Mesenchymal stem cell (in vitro differentiated cells and primary cell): ENCODE data around the gene ITGA2.

Experiments
- DNase-seq: peaks from one replicate; pipeline ENCODE4 v3.0.0-alpha.2; 2013
- H2AFZ ChIP-seq: one replicate; pipeline ENCODE4 v1.6.1; 2013; ENCODE audit warnings: low read depth, mild to moderate bottlenecking, control low read depth, inconsistent platforms, low read length, moderate library complexity
- H2AK5ac ChIP-seq: 2 replicates; pipeline ENCODE4 v1.6.1; 2013; ENCODE audit warnings: low read length, moderate library complexity, mild to moderate bottlenecking, inconsistent platforms; ENCODE audit not compliant: severe bottlenecking
- H2BK120ac ChIP-seq: one replicate; pipeline ENCODE4 v1.6.1; 2013; ENCODE audit warnings: low read depth, mild to moderate bottlenecking, inconsistent platforms, low read length, moderate library complexity
- H2BK12ac ChIP-seq, 2 experiments: one replicate each; pipeline ENCODE4 v1.6.1; 2013; ENCODE audit warnings: inconsistent platforms in 2 of 2, low read length in 2 of 2, mild to moderate bottlenecking in 2 of 2, moderate library complexity in 2 of 2, control low read depth in 1 of 2
- H2BK15ac ChIP-seq: one replicate; pipeline ENCODE4 v1.6.1; 2013; ENCODE audit warnings: mild to moderate bottlenecking, low read depth, inconsistent platforms; ENCODE audit not compliant: poor library complexity, severe bottlenecking
- H2BK5ac ChIP-seq: 2 replicates; pipeline ENCODE4 v1.6.1; 2013; ENCODE audit warnings: low read depth, mild to moderate bottlenecking, low read length, control low read depth, inconsistent platforms; ENCODE audit not compliant: poor library complexity, severe bottlenecking
- H3K14ac ChIP-seq, 2 experiments: one replicate each; pipeline ENCODE4 v1.6.1; 2013; ENCODE audit warnings: inconsistent platforms in 2 of 2, low read length in 2 of 2, control low read depth in 1 of 2, mild to moderate bottlenecking in 1 of 2, moderate library complexity in 1 of 2
- H3K18ac ChIP-seq, 2 experiments: one replicate each; pipeline ENCODE4 v1.6.1; 2013; ENCODE audit warnings: inconsistent platforms in 2 of 2, low read length in 2 of 2, control low read depth in 1 of 2, low read depth in 1 of 2, mild to moderate bottlenecking in 1 of 2
- H3K23ac ChIP-seq, 2 experiments: one replicate each; pipeline ENCODE4 v1.6.1; 2013; ENCODE audit warnings: inconsistent platforms in 2 of 2, low read length in 2 of 2, mild to moderate bottlenecking in 2 of 2, moderate library complexity in 2 of 2, control low read depth in 1 of 2
- H3K27ac ChIP-seq: 2 replicates; pipeline ENCODE4 v1.5.1; 2013; ENCODE audit warnings: mild to moderate bottlenecking, moderate library complexity, low read length, control low read depth, inconsistent platforms; ENCODE audit not compliant: poor library complexity, severe bottlenecking
- H3K27me3 ChIP-seq, 2 experiments: 2 replicates each; pipeline versions ENCODE4 v1.6.1 to v1.7.0; 2013; ENCODE audit warnings: low read length in 2 of 2, mild to moderate bottlenecking in 2 of 2, moderate library complexity in 2 of 2, control low read depth in 1 of 2, inconsistent platforms in 1 of 2; ENCODE audit not compliant: control insufficient read depth in 1 of 2, insufficient read depth in 1 of 2
- H3K36me3 ChIP-seq, 2 experiments: 2 replicates each; pipeline versions ENCODE4 v1.6.1 to v1.7.0; 2013; ENCODE audit warnings: low read length in 2 of 2, control low read depth in 1 of 2, inconsistent platforms in 1 of 2, low read depth in 1 of 2, mild to moderate bottlenecking in 1 of 2; ENCODE audit not compliant: insufficient read depth in 2 of 2, control insufficient read depth in 1 of 2
- H3K4ac ChIP-seq, 2 experiments: one replicate each; pipeline ENCODE4 v1.6.1; 2013; ENCODE audit warnings: inconsistent platforms in 2 of 2, low read length in 2 of 2, mild to moderate bottlenecking in 2 of 2, moderate library complexity in 2 of 2, control low read depth in 1 of 2, low read depth in 1 of 2
- H3K4me1 ChIP-seq: 2 replicates; pipeline ENCODE4 v1.6.1; 2013; ENCODE audit warnings: low read depth, low read length, control low read depth; ENCODE audit not compliant: control insufficient read depth, insufficient read depth
- H3K4me2 ChIP-seq: 2 replicates; pipeline ENCODE4 v1.6.1; 2013; ENCODE audit warnings: low read length, mild to moderate bottlenecking, inconsistent platforms; ENCODE audit not compliant: poor library complexity, severe bottlenecking
- H3K4me3 ChIP-seq, 2 experiments: 2 replicates each; pipeline versions ENCODE4 v1.5.1 to v1.7.0; 2013; ENCODE audit warnings: low read length in 2 of 2, mild to moderate bottlenecking in 2 of 2, control low read depth in 1 of 2, low read depth in 1 of 2; ENCODE audit not compliant: insufficient read depth in 1 of 2
- H3K79me1 ChIP-seq: replicated peaks from 2 replicates; pipeline ENCODE4 v1.6.1; 2013; ENCODE audit warnings: mild to moderate bottlenecking, control low read depth, low read length, inconsistent platforms; ENCODE audit not compliant: poor library complexity, severe bottlenecking
- H3K9ac ChIP-seq: 2 replicates; pipeline ENCODE4 v1.7.0; 2013; ENCODE audit warnings: mild to moderate bottlenecking, low read length, moderate library complexity
- H3K9me3 ChIP-seq: 2 replicates; pipeline ENCODE4 v1.7.0; 2013; ENCODE audit warnings: mild to moderate bottlenecking, low read length; ENCODE audit not compliant: control insufficient read depth
- H4K8ac ChIP-seq: one replicate; pipeline ENCODE4 v1.6.1; 2013; ENCODE audit warnings: inconsistent platforms, mild to moderate bottlenecking, low read length, moderate library complexity
- H4K91ac ChIP-seq: one replicate; pipeline ENCODE4 v1.6.1; 2013; ENCODE audit warnings: mild to moderate bottlenecking, low read length, inconsistent platforms
- WGBS: methylation state at CpG from one replicate; pipeline ENCODE4 v1.1.7; 2013; ENCODE audit warnings: mixed read lengths; 5-methylcytosine and 5-hydroxymethylcytosine counted together

The ITGA2 gene

DNA sequence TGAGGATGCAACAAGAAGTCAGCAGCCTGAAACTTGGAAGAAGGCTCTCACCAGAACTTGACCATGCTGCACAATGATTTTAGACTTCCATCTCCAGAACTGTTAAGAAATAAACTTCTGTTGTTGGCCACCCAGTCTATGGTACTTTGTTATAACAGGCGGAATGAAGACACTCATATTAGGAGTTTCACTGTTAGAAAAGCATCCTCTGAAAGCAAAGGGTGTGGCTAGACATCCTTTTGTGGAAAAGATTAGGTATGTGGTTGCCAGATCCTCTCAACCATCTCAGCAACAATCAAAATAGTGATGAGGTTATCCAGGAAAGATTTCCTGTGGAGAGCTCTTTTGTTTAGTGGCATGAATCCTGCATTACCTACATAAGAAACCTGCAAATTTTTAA is 20.7 kb downstream of the ITGA2 start:
- peak overlapping the region in 1 of 2 experiments; percentile 63 for H2BK12ac ChIP-seq
- peaks cover 7% of the 10 kb centered on the region for H3K79me1 ChIP-seq
- no peak overlapping the region for H3K23ac ChIP-seq
- no peak overlapping the region for H3K27ac ChIP-seq
- H3K4ac ChIP-seq, result peak overlapping the region in 1 of 2 experiments; percentile 28
- H2AK5ac ChIP-seq, result no peak overlapping the region
- no peaks in the 10 kb centered on the region for H3K4me1 ChIP-seq
- no peaks in the 10 kb centered on the region for H3K27me3 ChIP-seq
- no peak overlapping the region for H3K4me2 ChIP-seq
- H3K36me3 ChIP-seq, result no peaks in the 10 kb centered on the region
- H2AFZ ChIP-seq, result no peak overlapping the region
- no peak overlapping the region for H3K14ac ChIP-seq
- H2BK15ac ChIP-seq, result no peak overlapping the region
- H2BK5ac ChIP-seq, result no peak overlapping the region
- H4K91ac ChIP-seq, result no peak overlapping the region
- WGBS, result 100% methylated on average over 1 of the region's 1 CpG
- H3K9ac ChIP-seq, result no peak overlapping the region
- no peaks in the 10 kb centered on the region for H3K9me3 ChIP-seq
- H3K18ac ChIP-seq, result peak overlapping the region in 1 of 2 experiments; percentile 62
- H3K4me3 ChIP-seq, result no peak overlapping the region
- H4K8ac ChIP-seq, result no peak overlapping the region
- no peak for DNase-seq
- H2BK120ac ChIP-seq, result peak overlapping the region; percentile 34

DNA sequence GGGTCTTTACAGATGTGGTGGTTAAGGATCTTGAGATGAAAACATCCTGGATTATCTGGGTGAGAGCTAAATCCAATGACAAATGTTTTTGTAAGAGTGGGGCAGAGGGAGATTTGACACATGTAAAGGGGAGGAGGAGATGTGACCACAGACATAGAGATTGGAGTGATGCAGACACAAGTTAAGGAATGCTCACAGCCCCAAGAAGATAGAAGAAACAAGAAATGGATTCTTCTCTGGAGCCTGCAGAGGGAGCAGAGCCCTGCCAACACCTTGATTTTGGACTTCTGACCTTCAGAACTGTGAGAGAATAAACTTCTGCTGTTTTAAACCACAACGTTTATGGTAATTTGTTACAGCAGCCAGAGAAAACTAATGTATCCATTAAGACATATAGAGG is 21.7 kb downstream of the ITGA2 start:
- H2BK12ac ChIP-seq, result no peak overlapping the region
- H4K91ac ChIP-seq, result no peak overlapping the region
- no peak overlapping the region for H3K23ac ChIP-seq
- peak overlapping the region in 1 of 2 experiments; percentile 21 for H3K18ac ChIP-seq
- H3K4me1 ChIP-seq, result no peaks in the 10 kb centered on the region
- no peaks in the 10 kb centered on the region for H3K36me3 ChIP-seq
- H2BK15ac ChIP-seq, result no peak overlapping the region
- H4K8ac ChIP-seq, result no peak overlapping the region
- DNase-seq, result no peak
- H2AK5ac ChIP-seq, result no peak overlapping the region
- H3K4me3 ChIP-seq, result no peak overlapping the region
- peaks cover 2% of the 10 kb centered on the region for H3K9me3 ChIP-seq
- no peak overlapping the region for H3K4ac ChIP-seq
- no peak overlapping the region for H2BK5ac ChIP-seq
- no peak overlapping the region for H3K14ac ChIP-seq
- peaks cover 5% of the 10 kb centered on the region for H3K79me1 ChIP-seq
- H3K9ac ChIP-seq, result no peak overlapping the region
- no peak overlapping the region for H3K4me2 ChIP-seq
- H3K27ac ChIP-seq, result no peak overlapping the region
- no peaks in the 10 kb centered on the region for H3K27me3 ChIP-seq
- H2BK120ac ChIP-seq, result no peak overlapping the region
- no CpG with 5 or more reads among the region's 1 CpG for WGBS
- no peak overlapping the region for H2AFZ ChIP-seq

DNA sequence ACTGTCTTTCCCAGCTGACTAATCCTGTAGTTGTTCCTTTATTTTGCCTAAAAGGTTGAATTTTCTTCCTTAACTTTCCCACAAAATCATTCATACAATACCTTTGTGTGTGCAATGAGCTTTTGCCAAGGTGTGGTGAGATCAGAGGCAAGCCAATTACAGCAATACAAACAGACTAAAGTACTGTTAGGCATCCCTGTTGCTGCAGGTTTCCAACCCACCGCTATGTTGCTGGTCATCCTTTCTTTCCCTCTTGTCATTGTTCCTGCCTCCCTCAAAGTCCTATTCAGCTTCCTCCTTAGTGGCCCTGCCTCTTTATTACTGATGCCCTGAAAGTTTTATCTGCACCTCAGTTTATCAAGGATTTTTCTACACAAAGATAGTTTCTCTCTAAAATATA is 22.1 kb downstream of the ITGA2 start:
- H2AK5ac ChIP-seq, result no peak overlapping the region
- H2BK120ac ChIP-seq, result no peak overlapping the region
- H4K8ac ChIP-seq, result peak overlapping the region; percentile 60
- H3K79me1 ChIP-seq, result peaks cover 5% of the 10 kb centered on the region
- peaks cover 3% of the 10 kb centered on the region for H3K9me3 ChIP-seq
- H3K27ac ChIP-seq, result no peak overlapping the region
- no peak overlapping the region for H2BK12ac ChIP-seq
- H3K4me1 ChIP-seq, result no peaks in the 10 kb centered on the region
- DNase-seq, result no peak
- peak overlapping the region in 1 of 2 experiments; percentile 35 for H3K14ac ChIP-seq
- WGBS, result 84% methylated on average over 1 of the region's 1 CpG
- H2AFZ ChIP-seq, result no peak overlapping the region
- no peak overlapping the region for H4K91ac ChIP-seq
- no peak overlapping the region for H3K4me2 ChIP-seq
- H3K23ac ChIP-seq, result no peak overlapping the region
- no peak overlapping the region for H3K4me3 ChIP-seq
- H3K18ac ChIP-seq, result peak overlapping the region in 1 of 2 experiments; percentile 66
- H3K27me3 ChIP-seq, result no peaks in the 10 kb centered on the region
- H3K9ac ChIP-seq, result no peak overlapping the region
- H3K4ac ChIP-seq, result no peak overlapping the region
- H3K36me3 ChIP-seq, result no peaks in the 10 kb centered on the region
- no peak overlapping the region for H2BK5ac ChIP-seq
- H2BK15ac ChIP-seq, result no peak overlapping the region

DNA sequence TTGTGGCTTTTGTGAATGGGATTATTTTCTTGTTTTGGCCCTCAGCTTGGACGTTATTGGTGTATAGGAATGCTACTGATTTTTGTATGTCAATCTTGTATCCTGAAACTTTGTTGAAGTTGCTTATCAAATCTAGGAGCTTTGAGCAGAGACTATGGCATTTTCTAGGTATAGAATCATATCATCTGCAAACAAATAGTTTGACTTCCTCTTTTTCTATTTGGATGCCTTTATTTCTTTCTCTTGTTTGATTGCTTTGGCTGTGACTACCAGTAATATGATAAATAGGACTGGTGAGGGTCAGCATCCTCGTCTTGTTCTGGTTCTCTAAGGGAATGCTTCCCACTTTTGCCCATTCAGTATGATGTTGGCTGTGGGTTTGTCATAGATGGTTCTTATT is 24.7 kb downstream of the ITGA2 start:
- peaks cover 20% of the 10 kb centered on the region for H3K79me1 ChIP-seq
- peaks cover 4% of the 10 kb centered on the region for H3K4me1 ChIP-seq
- DNase-seq, result no peak
- H3K36me3 ChIP-seq, result peaks cover 0 to 9% of the 10 kb centered on the region in 2 experiments
- no peak overlapping the region for H2BK120ac ChIP-seq
- H3K4me2 ChIP-seq, result no peak overlapping the region
- no peaks in the 10 kb centered on the region for H3K27me3 ChIP-seq
- no peak overlapping the region for H3K4ac ChIP-seq
- H3K23ac ChIP-seq, result no peak overlapping the region
- no peak overlapping the region for H3K4me3 ChIP-seq
- peaks cover 3% of the 10 kb centered on the region for H3K9me3 ChIP-seq
- H3K18ac ChIP-seq, result no peak overlapping the region
- H2BK15ac ChIP-seq, result no peak overlapping the region
- no peak overlapping the region for H3K14ac ChIP-seq
- H4K91ac ChIP-seq, result no peak overlapping the region
- H3K9ac ChIP-seq, result no peak overlapping the region
- WGBS, result 100% methylated on average over 2 of the region's 2 CpGs
- no peak overlapping the region for H4K8ac ChIP-seq
- H2BK5ac ChIP-seq, result no peak overlapping the region
- no peak overlapping the region for H2AFZ ChIP-seq
- no peak overlapping the region for H2BK12ac ChIP-seq
- H3K27ac ChIP-seq, result no peak overlapping the region
- H2AK5ac ChIP-seq, result no peak overlapping the region
